Fibroblast of villous mesenchyme (primary cell): ENCODE results near the gene CZIB. TPM values are rescaled to one million over a fixed set of nuclear protein-coding genes. Genes with fewer than 3 reads are reported as not detected.

Experiments used
- DNase-seq: peaks from one replicate; pipeline ENCODE4 v3.0.0-alpha.2; 2010; ENCODE audit warnings: low read depth
- H3K4me3 ChIP-seq: 2 replicates; pipeline ENCODE4 v1.5.1; 2011; ENCODE audit warnings: low read depth, mild to moderate bottlenecking, low read length
- CTCF ChIP-seq: IDR thresholded peaks from 2 replicates; pipeline ENCODE4 v1.5.1; 2012; ENCODE audit warnings: low read depth, mild to moderate bottlenecking, low read length; ENCODE audit not compliant: insufficient read depth
- total RNA-seq: library from RNA; depleted of rRNA; stranded (reverse); fragments of >200 nt; gene quantifications from 2 replicates; pipeline ENCODE4 v1.2.3, GENCODE V29; 2012

The CZIB gene
- total RNA-seq, 1 donor, result 39.7 TPM

- peak; percentile 10 for DNase-seq
- peak; percentile 19 for TF ChIP-seq CTCF
- H3K4me3 ChIP-seq, result no peak overlapping the region
Measured at GRCh38 chr1:53255031-53255430, 34.6 kb upstream of the CZIB start.

- H3K4me3 ChIP-seq, result no peak overlapping the region
- TF ChIP-seq CTCF, result no peak
- DNase-seq, result peak; percentile 90
Measured at GRCh38 chr1:53254011-53254640, 33.7 kb upstream of the CZIB start.

GRCh38 chr1:53250325-53250724 is 29.9 kb upstream of the CZIB start:
- no peak for DNase-seq
- TF ChIP-seq CTCF, result no peak
- no peak overlapping the region for H3K4me3 ChIP-seq

- no peak overlapping the region for H3K4me3 ChIP-seq
- no peak for TF ChIP-seq CTCF
- no peak for DNase-seq
Measured at GRCh38 chr1:53249706-53250105, 29.3 kb upstream of the CZIB start.

GRCh38 chr1:53246261-53247134 is 26.1 kb upstream of the CZIB start:
- peak; percentile 33 for DNase-seq
- H3K4me3 ChIP-seq, result no peak overlapping the region
- no peak for TF ChIP-seq CTCF

- no peak for DNase-seq
- no peak for TF ChIP-seq CTCF
- H3K4me3 ChIP-seq, result no peak overlapping the region
Measured at GRCh38 chr1:53244141-53244540, 23.7 kb upstream of the CZIB start.

- no peak for TF ChIP-seq CTCF
- DNase-seq, result no peak
- H3K4me3 ChIP-seq, result no peak overlapping the region
Measured at GRCh38 chr1:53242381-53242780, 21.9 kb upstream of the CZIB start.
